Activated CD4-positive, alpha-beta T cell treated with anti-CD3 and anti-CD28 coated beads for 36 hours (primary cell): ENCODE data around the gene LACTBL1. TPM values are rescaled to one million over a fixed set of nuclear protein-coding genes. Genes with fewer than 3 reads are reported as not detected.

Source experiments
- ATAC-seq: fragments of 200-7000 bp; cut with Tn5 transposase; one replicate; pipeline ENCODE4 v1.10.0; 2021; ENCODE audit warnings: mild to moderate bottlenecking, moderate library complexity
- CTCF ChIA-PET: fragments of 350-600 bp; sonication (Branson Sonifier 250); formaldehyde crosslinking; loops from one replicate; lab custom pipeline; 2021; ENCODE audit warnings: antibody characterized with exemption; lab: Charles Lee
- POLR2A ChIA-PET: fragments of 350-600 bp; sonication (Branson Sonifier 250); formaldehyde crosslinking; loops from one replicate; lab custom pipeline; 2021; ENCODE audit warnings: antibody characterized with exemption, inconsistent platforms; lab: Charles Lee
- DNase-seq: peaks from one replicate; pipeline ENCODE4 v3.0.0-alpha.2; 2020
- H3K27ac Mint-ChIP-seq: one replicate; pipeline ENCODE4 v1.8.0; 2021; ENCODE audit warnings: mixed read lengths
- H3K27me3 Mint-ChIP-seq: one replicate; pipeline ENCODE4 v1.8.0; 2021; ENCODE audit warnings: mixed read lengths
- H3K36me3 Mint-ChIP-seq: one replicate; pipeline ENCODE4 v1.8.0; 2021; ENCODE audit warnings: low read depth, mixed read lengths
- H3K4me1 Mint-ChIP-seq: one replicate; pipeline ENCODE4 v1.8.0; 2021; ENCODE audit warnings: mixed read lengths
- H3K4me3 Mint-ChIP-seq: one replicate; pipeline ENCODE4 v1.8.0; 2021; ENCODE audit warnings: mild to moderate bottlenecking, moderate library complexity, mixed read lengths
- H3K9me3 Mint-ChIP-seq: one replicate; pipeline ENCODE4 v1.8.0; 2021; ENCODE audit warnings: low read depth, mixed read lengths
- intact Hi-C, 2 experiments: fragments of 100-400 bp; cut with DNase I in 1 of 2; cut with micrococcal nuclease in 1 of 2; formaldehyde crosslinking; loops; one replicate each; pipeline versions ENCODE4 v1.14.2 to v1.15.1; 2022 to 2024; cut with DNase I, micrococcal nuclease
- total RNA-seq, 2 experiments: library from RNA; stranded (reverse); gene quantifications; one replicate each; pipeline ENCODE4 v1.2.3, GENCODE V29; 2021

Gene LACTBL1
- total RNA-seq, 2 experiments from 2014 or later, result not detected

DNA sequence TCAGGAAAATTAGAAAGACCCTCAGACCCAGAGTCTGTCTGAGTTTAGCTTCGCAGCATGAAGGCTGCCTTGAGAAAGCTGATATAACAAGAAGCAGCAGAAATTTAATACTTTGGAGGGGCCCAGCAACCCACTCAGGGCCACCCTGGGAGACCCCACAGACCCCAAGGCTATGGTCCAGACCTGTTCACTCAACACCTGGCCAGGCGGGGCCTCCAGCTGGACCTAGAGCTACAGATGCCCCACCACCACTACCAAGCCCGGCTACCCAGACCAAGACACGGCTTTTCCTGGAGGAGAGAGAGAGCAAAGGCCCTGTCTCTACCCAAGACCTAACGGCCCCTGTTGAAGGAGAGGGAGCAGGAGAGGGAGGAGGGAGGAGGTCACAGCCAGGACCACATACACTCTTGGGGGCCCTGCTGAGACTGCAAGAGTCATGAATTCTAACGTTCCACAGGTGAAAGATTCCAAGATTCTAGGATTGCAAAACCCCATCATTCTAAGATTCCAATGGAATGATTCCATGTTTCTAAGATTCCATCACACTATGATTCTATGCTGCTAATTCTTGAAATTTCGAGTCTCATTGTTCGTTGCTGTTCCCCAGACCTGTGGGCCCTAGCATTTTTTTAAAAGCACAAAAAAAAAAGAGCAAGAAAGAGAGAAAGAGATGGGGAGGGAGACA lies 53.2 kb downstream of the LACTBL1 start:
- Mint-ChIP-seq H3K36me3 (no peaks in the 10 kb centered on the region), H3K9me3 (no peaks in the 10 kb centered on the region), H3K27me3 (peaks cover 2% of the 10 kb centered on the region), H3K4me3 (no peak overlapping the region), H3K4me1 (no peaks in the 10 kb centered on the region), H3K27ac (no peak overlapping the region)
- intact Hi-C loops, result no loop called here
- CTCF ChIA-PET, result interaction anchor here (0.8 kb wide), 1 partner anchor 37 kb away, joined by 3 read pairs; no protein-coding TSS in a partner anchor
- POLR2A ChIA-PET, result no interaction called here
- ATAC-seq (no peak), DNase-seq (no peak)

- CTCF ChIA-PET, result interaction anchor here (0.8 kb wide), 1 partner anchor 38 kb away, joined by 3 read pairs; no protein-coding TSS in a partner anchor
- no peak for ATAC-seq
- intact Hi-C loops, result no loop called here
These were observed 54.0 kb downstream of the LACTBL1 start for GRCh38 chr1:22918644-22919043.

DNA sequence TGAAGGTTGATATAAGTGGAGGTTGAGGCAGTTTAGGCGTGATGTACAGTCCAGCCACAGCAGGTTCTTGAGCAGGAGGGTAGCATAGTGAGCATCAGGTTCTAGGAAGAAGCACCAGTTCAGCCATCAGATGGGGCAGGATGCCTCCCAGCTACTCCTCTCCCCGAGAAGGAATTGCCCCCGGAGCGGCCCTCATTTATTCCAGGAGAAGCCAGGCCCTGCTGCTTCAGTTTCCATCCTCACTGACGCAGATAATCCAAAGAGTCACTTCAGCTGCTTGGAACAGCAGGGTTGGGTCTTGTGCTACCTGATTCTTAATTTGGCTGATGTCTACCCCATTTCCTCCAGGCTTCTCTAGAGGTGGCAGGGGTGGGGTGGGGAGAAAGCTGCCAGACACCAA lies 54.7 kb downstream of the LACTBL1 start:
- Mint-ChIP-seq H3K27me3 (no peaks in the 10 kb centered on the region), H3K27ac (no peak overlapping the region), H3K4me1 (no peaks in the 10 kb centered on the region), H3K4me3 (no peak overlapping the region), H3K36me3 (no peaks in the 10 kb centered on the region), H3K9me3 (no peaks in the 10 kb centered on the region)
- DNase-seq (no peak), ATAC-seq (no peak)
- ChIA-PET POLR2A (no interaction called here), CTCF (no interaction called here)
- intact Hi-C loops, result no loop called here

More at GRCh38 chr1:22918644-22919043, 54.0 kb downstream of the LACTBL1 start:
- Mint-ChIP-seq H3K36me3 (no peaks in the 10 kb centered on the region), H3K27ac (no peak overlapping the region), H3K4me3 (no peak overlapping the region), H3K4me1 (no peaks in the 10 kb centered on the region), H3K9me3 (no peaks in the 10 kb centered on the region), H3K27me3 (no peaks in the 10 kb centered on the region)
- DNase-seq, result no peak
- POLR2A ChIA-PET, result no interaction called here

GRCh38 chr1:22916471-22916820 lies 56.2 kb downstream of the LACTBL1 start:
- no peak for DNase-seq
- no peaks in the 10 kb centered on the region for H3K4me1 Mint-ChIP-seq
- intact Hi-C loops, result no loop called here
- no peak for ATAC-seq
- no peak overlapping the region for H3K4me3 Mint-ChIP-seq
- CTCF ChIA-PET, result no interaction called here
- no peaks in the 10 kb centered on the region for H3K9me3 Mint-ChIP-seq
- no peaks in the 10 kb centered on the region for H3K27me3 Mint-ChIP-seq
- POLR2A ChIA-PET, result no interaction called here
- no peak overlapping the region for H3K27ac Mint-ChIP-seq
- H3K36me3 Mint-ChIP-seq, result no peaks in the 10 kb centered on the region

GRCh38 chr1:22915816-22916470 lies 56.7 kb downstream of the LACTBL1 start:
- intact Hi-C loops, result no loop called here
- no peak for DNase-seq
- Mint-ChIP-seq H3K27me3 (no peaks in the 10 kb centered on the region), H3K27ac (no peak overlapping the region), H3K4me3 (no peak overlapping the region), H3K36me3 (no peaks in the 10 kb centered on the region), H3K9me3 (no peaks in the 10 kb centered on the region), H3K4me1 (no peaks in the 10 kb centered on the region)
- CTCF ChIA-PET, result no interaction called here
- ATAC-seq, result no peak
- POLR2A ChIA-PET, result no interaction called here

- no peaks in the 10 kb centered on the region for H3K36me3 Mint-ChIP-seq
- H3K4me1 Mint-ChIP-seq, result no peaks in the 10 kb centered on the region
- no peak overlapping the region for H3K27ac Mint-ChIP-seq
- no peaks in the 10 kb centered on the region for H3K9me3 Mint-ChIP-seq
- ATAC-seq (no peak), DNase-seq (no peak)
- ChIA-PET POLR2A (no interaction called here), CTCF (no interaction called here)
- H3K4me3 Mint-ChIP-seq, result no peak overlapping the region
- H3K27me3 Mint-ChIP-seq, result no peaks in the 10 kb centered on the region
- intact Hi-C loops, result no loop called here
These were observed 57.4 kb downstream of the LACTBL1 start for GRCh38 chr1:22915231-22915630.

DNA sequence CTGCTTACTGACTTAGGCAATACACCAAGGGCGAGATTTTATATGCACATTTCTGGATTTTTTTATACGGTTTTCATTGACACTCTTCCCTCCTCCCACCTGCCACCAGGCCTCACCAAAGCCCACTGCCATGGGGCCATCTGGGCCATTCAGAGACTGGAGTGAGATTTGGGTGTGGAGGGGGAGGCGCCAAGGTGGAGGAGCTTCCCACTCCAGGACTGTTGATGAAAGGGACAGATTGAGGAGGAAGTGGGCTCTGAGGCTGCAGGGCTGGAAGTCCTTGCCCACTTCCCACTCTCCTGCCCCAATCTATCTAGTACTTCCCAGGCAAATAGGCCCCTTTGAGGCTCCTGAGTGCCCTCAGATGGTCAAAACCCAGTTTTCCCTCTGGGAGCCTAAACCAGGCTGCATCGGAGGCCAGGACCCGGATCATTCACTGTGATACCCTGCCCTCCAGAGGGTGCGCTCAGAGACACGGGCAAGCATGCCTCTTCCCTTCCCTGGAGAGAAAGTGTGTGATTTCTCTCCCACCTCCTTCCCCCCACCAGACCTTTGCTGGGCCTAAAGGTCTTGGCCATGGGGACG lies 57.9 kb downstream of the LACTBL1 start:
- Mint-ChIP-seq H3K27me3 (no peaks in the 10 kb centered on the region), H3K27ac (no peak overlapping the region), H3K36me3 (no peaks in the 10 kb centered on the region), H3K4me1 (no peaks in the 10 kb centered on the region), H3K4me3 (no peak overlapping the region), H3K9me3 (no peaks in the 10 kb centered on the region)
- CTCF ChIA-PET, result no interaction called here
- no peak for DNase-seq
- POLR2A ChIA-PET, result no interaction called here
- no peak for ATAC-seq
- intact Hi-C loops, result no loop called here

DNA sequence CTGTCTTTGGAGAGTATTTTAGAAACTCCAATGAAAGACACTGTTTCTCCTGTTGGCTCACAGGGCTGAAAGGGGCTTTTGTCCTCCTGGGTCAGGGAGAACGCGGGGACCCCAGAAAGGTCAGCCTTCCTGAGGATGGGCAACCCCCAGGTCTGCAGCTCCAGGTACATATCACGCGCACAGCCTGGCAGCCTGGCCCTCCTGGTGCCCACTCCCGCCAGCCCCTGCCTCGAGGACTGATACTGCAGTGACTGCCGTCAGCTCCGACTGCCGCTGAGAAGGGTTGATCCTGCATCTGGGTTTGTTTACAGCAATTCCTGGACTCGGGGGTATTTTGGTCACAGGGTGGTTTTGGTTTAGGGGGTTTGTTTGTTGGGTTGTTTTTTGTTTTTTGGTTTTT lies 58.5 kb downstream of the LACTBL1 start:
- DNase-seq, result no peak
- intact Hi-C loops, result no loop called here
- Mint-ChIP-seq H3K4me1 (no peaks in the 10 kb centered on the region), H3K36me3 (no peaks in the 10 kb centered on the region), H3K9me3 (no peaks in the 10 kb centered on the region), H3K27ac (no peak overlapping the region), H3K27me3 (no peaks in the 10 kb centered on the region), H3K4me3 (no peak overlapping the region)
- ATAC-seq, result no peak
- POLR2A ChIA-PET, result no interaction called here
- CTCF ChIA-PET, result interaction anchor here (0.6 kb wide), 1 partner anchor 14 kb away, joined by 3 read pairs; no protein-coding TSS in a partner anchor

- CTCF ChIA-PET, result interaction anchor here (0.6 kb wide), 1 partner anchor 14 kb away, joined by 3 read pairs; no protein-coding TSS in a partner anchor
- Mint-ChIP-seq H3K4me1 (no peaks in the 10 kb centered on the region), H3K9me3 (no peaks in the 10 kb centered on the region), H3K4me3 (no peak overlapping the region), H3K27ac (no peak overlapping the region), H3K36me3 (no peaks in the 10 kb centered on the region), H3K27me3 (no peaks in the 10 kb centered on the region)
- DNase-seq (no peak), ATAC-seq (no peak)
- POLR2A ChIA-PET, result no interaction called here
- intact Hi-C loops, result no loop called here
These were observed 59.1 kb downstream of the LACTBL1 start for GRCh38 chr1:22913421-22914141.

- Mint-ChIP-seq H3K4me3 (no peak overlapping the region), H3K27me3 (no peaks in the 10 kb centered on the region), H3K4me1 (no peaks in the 10 kb centered on the region), H3K27ac (no peak overlapping the region), H3K9me3 (no peaks in the 10 kb centered on the region), H3K36me3 (no peaks in the 10 kb centered on the region)
- DNase-seq, result no peak
- intact Hi-C loops, result no loop called here
- ATAC-seq, result no peak
- POLR2A ChIA-PET, result no interaction called here
- CTCF ChIA-PET, result no interaction called here
These were observed 60.4 kb downstream of the LACTBL1 start for GRCh38 chr1:22912311-22912710.

- Mint-ChIP-seq H3K27me3 (no peaks in the 10 kb centered on the region), H3K4me3 (no peak overlapping the region), H3K36me3 (no peaks in the 10 kb centered on the region), H3K9me3 (no peaks in the 10 kb centered on the region), H3K27ac (no peak overlapping the region), H3K4me1 (no peaks in the 10 kb centered on the region)
- ChIA-PET CTCF (no interaction called here), POLR2A (no interaction called here)
- intact Hi-C loops, result no loop called here
- no peak for DNase-seq
- no peak for ATAC-seq
These were observed 61.5 kb downstream of the LACTBL1 start for GRCh38 chr1:22910986-22911651.
